ENCODE data around the gene OTUD7B. TPM values are rescaled to one million over a fixed set of nuclear protein-coding genes. Genes with fewer than 3 reads are reported as not detected.
A peak's percentile ranks its signal among the peaks of the same experiment; 100 is the strongest.

The OTUD7B gene
- total RNA-seq, 1 experiment from 2014 or later = 23.5 TPM

DNA sequence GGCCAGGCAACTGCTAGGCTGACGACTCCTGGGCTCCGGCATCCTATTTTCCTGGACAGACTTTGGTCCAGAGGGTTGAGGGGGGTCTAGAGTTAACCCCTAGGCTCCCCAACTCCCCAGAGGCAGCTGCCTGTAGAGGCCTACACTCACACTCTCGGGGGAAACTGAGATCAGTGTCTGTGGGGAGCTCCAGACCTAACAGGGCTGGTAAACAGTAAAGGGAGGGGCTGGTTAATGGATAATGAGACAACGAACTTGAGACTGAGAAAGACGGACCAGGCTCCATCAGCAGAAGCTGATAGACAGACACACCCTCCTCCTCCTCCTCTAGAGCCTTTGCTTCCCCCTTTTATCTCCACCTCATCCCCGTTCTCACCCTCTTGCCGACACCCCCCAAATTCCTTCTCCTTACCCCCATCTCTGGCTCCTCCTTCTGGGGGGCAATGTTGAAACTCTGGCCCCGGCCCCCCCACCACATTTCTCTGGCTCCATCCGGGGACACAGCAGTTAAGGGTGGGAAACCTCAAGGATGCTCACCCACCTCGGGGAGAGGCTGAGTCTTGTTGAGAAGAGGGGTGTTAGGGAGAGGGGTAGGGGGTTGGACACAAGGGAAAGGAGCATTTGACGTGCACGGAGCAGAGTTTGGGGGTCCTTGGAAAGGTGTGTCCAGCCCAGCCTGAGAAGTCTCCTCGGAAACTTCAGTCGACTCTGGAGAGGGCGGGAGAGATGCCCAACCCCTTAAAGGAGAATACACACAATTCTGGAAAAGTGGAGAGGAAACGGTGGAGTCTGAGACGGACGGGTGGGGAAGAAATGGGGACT, 74.1 kb downstream of the OTUD7B start, which contains the start of gene MTMR11:
TSS of gene MTMR11 (minus strand) at position 710 of the 822 bp plus-strand sequence. CDS start at position 478, 232 bp downstream.
- Histone ChIP-seq H3T11ph (ENCODE audit: low read length) (no peak within 1 kb of the TSS), H3K18ac (ENCODE audit: insufficient read length, low read depth, low read length) (no peak within 1 kb of the TSS), H3K9me3 (ENCODE audit: control insufficient read depth, low read depth, low read length) (no peaks in the 10 kb centered on the region), H3K4me2 (ENCODE audit: insufficient read depth, insufficient read length, low read length) (peak within 1 kb of the TSS; percentile 80), H4K91ac (ENCODE audit: insufficient read length, low read depth, low read length) (no peak within 1 kb of the TSS), H4K5ac (ENCODE audit: insufficient read length, low read depth, low read length) (no peak within 1 kb of the TSS), H3K4me1 (ENCODE audit: insufficient read depth, low read length) (peaks cover 16% of the 10 kb centered on the region; the same call in 1 of the 2 replicates), H3K23ac (ENCODE audit: insufficient read length, low read depth, low read length) (no peak within 1 kb of the TSS), H3K14ac (ENCODE audit: insufficient read depth, low read length) (no peak within 1 kb of the TSS), H3K79me2 (ENCODE audit: insufficient read depth, low read length) (no peaks in the 10 kb centered on the region), H2AK5ac (ENCODE audit: insufficient read length, low read length) (no peak within 1 kb of the TSS), H2BK12ac (ENCODE audit: insufficient read length, low read depth, low read length) (no peak within 1 kb of the TSS), H2BK5ac (ENCODE audit: insufficient read length, low read length) (no peak within 1 kb of the TSS), H3K9ac (ENCODE audit: extremely low read depth, insufficient read length, low read length) (peak within 1 kb of the TSS; percentile 41), H3K27me3 (ENCODE audit: insufficient read depth, low read length) (no peaks in the 10 kb centered on the region), H2AFZ (ENCODE audit: low read length) (peak within 1 kb of the TSS; percentile 2), H3K27ac (ENCODE audit: insufficient read length, low read depth, low read length) (peak within 1 kb of the TSS; percentile 13), H2BK15ac (ENCODE audit: low read depth, low read length) (no peak within 1 kb of the TSS), H3K23me2 (ENCODE audit: insufficient read length, low read depth, low read length, poor library complexity, severe bottlenecking) (peaks cover 14% of the 10 kb centered on the region), H3K79me1 (ENCODE audit: insufficient read depth, low read depth, low read length, poor library complexity, severe bottlenecking) (no peaks in the 10 kb centered on the region), H4K20me1 (ENCODE audit: control insufficient read depth, insufficient read depth, insufficient read length) (no peaks in the 10 kb centered on the region), H4K8ac (replicated peaks; ENCODE audit: insufficient read length, low read depth, low read length) (no peak within 1 kb of the TSS), H2BK20ac (ENCODE audit: low read depth, low read length, poor library complexity, severe bottlenecking) (no peak within 1 kb of the TSS), H3K56ac (ENCODE audit: insufficient read length, low read depth, low read length) (no peak within 1 kb of the TSS), H2BK120ac (ENCODE audit: low read depth, low read length, poor library complexity, severe bottlenecking) (no peak within 1 kb of the TSS), H3K4ac (ENCODE audit: low read depth, low read length) (no peak within 1 kb of the TSS)
- Mint-ChIP-seq H3K27me3 (ENCODE audit: low read depth) (no peaks in the 10 kb centered on the region), H3K27ac (peak within 1 kb of the TSS; percentile 25 to 72 (median 66); a peak in 4 of 7 replicates), H3K4me1 (peaks cover 43 to 50% of the 10 kb centered on the region in 2 experiments), H3K36me3 (ENCODE audit: insufficient read depth in 1 of 3, low read depth in 3 of 3) (no peaks in the 10 kb centered on the region; a peak in 2 of 7 replicates), H3K9me3 (no peaks in the 10 kb centered on the region), H3K4me3 (peak within 1 kb of the TSS; percentile 70 to 76)
- WGBS (ENCODE audit: extremely low coverage, insufficient read length, low lambda C conversion rate) = no CpG with 5 or more reads among the region's 18 CpGs
- TF ChIP-seq, protein P1, sequence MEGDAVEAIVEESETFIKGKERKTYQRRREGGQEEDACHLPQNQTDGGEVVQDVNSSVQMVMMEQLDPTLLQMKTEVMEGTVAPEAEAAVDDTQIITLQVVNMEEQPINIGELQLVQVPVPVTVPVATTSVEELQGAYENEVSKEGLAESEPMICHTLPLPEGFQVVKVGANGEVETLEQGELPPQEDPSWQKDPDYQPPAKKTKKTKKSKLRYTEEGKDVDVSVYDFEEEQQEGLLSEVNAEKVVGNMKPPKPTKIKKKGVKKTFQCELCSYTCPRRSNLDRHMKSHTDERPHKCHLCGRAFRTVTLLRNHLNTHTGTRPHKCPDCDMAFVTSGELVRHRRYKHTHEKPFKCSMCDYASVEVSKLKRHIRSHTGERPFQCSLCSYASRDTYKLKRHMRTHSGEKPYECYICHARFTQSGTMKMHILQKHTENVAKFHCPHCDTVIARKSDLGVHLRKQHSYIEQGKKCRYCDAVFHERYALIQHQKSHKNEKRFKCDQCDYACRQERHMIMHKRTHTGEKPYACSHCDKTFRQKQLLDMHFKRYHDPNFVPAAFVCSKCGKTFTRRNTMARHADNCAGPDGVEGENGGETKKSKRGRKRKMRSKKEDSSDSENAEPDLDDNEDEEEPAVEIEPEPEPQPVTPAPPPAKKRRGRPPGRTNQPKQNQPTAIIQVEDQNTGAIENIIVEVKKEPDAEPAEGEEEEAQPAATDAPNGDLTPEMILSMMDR (conservative IDR thresholded peaks at IDR 0.05) = no peak
- no peak for DNase-seq
